Measurements from ENCODE around the gene PPP1R2.

The PPP1R2 gene

GRCh38 chr3:195566797-195567196 is 23.7 kb upstream of the PPP1R2 start:
- no peak for DNase-seq (ENCODE audit: low read depth in 2 of 2)

DNA sequence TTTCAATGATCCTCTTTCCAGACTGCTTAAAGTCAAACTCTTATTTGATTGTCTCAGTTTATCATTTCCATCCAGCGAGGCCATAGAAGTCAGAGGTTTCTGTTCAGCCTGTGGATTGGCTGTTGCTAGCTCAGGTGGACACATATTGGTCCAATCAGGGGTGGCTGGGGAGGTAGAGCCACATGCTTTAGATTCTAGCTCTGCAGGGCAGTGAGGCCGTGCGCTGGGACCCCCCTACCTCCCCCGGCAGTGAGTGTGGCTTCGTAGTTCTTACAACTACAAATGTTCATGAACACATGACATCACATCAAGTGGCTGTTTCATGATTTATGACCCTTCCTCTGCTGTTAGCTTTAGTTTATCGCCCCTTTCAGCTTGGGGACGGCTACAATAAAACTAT is 22.6 kb upstream of the PPP1R2 start:
- no peak for DNase-seq (ENCODE audit: low read depth in 2 of 2)

DNA sequence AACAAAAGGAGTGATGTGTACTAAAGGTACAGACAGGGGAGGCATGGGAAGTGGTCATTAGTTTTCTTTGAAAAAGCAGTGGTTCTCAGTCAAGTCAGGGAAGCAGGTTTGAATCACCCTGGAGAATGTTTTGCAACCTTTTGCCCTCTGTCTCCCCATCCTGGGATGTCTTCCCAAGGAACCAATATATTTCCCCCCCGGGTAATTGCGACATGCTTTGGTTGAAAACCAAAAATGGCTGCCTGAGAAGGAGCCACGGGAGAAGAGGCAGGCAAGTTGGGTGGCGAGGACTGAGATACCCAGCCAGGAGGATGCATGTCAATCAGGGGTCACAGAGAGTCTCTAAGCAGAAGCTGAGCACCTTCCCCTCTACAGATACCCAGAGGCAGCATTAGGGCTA is 20.2 kb upstream of the PPP1R2 start:
- DNase-seq (ENCODE audit: low read depth in 2 of 2) = no peak

DNA sequence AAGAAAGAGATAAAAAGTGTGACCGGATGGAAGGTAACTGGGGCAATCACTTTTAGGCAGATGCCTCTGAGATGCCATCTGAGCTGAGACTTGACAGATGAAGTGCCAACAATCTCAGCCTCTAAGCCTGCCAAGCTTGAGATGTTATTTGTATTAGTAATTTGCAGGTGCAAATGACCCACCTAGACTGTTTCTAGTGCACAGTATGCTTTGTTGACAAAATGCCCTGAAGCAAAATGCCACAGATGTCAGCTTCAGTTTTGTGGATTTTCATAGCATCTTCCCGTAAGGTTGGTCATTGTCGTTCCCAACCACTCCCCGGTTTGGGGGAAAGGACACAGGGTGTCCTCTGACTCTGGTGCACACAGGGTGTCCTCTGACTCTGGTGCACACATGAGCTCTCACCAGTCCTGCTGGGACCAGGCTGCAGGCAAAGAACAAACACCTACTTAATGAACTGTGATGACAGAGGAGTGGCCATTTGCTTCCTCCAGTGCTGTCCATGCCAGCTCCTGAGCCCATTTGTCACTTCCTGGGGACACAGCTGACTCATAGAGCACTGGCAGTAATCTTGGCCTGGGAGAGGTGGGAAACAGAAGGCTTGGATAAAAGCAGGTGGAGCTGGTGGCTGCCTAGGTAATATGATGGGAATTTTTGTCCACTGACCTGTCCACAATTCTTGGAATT is 16.7 kb upstream of the PPP1R2 start:
- no peak for DNase-seq (ENCODE audit: low read depth in 2 of 2)

- DNase-seq (ENCODE audit: low read depth in 2 of 2) = no peak
These were observed 15.5 kb upstream of the PPP1R2 start for GRCh38 chr3:195558602-195559001.

DNA sequence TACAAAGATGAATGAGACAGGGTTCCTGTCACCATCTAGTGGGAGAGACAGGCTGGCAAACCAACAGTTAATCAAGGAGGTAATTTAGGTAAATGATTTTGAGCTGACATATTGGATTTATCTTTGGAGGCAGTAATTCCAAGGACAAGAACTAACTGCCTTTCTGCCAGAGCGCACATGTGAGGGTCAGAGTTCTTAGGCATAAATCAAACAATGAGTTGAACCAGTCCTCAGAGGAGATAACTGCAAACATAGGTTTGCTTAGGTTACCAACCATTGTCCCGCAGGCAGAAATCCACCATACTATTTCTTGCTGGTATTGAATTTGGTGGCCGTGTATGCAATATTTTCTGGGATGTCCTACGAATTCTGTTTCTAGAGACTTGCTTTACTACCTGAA is 14.2 kb upstream of the PPP1R2 start:
- no peak for DNase-seq (ENCODE audit: low read depth in 2 of 2)

DNA sequence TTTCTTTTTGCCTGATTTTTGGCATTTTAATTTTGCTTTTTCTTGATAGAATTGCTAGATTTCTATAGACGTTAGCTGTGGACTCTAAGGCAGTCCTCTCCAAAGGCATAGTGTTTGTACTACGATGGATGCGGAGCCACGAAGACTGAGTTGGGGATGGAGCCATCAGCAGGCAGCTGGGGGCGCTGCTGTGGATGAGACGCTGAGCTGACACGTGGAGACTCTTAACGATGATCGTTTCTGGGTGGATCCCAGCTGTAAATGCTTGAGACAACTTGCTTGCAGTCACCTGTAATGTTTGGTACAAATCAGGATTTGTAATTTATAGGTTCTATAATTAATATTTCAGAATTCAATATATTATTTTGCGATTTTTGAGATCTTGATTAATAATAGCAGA is 13.3 kb upstream of the PPP1R2 start:
- no peak for DNase-seq (ENCODE audit: low read depth in 2 of 2)

DNA sequence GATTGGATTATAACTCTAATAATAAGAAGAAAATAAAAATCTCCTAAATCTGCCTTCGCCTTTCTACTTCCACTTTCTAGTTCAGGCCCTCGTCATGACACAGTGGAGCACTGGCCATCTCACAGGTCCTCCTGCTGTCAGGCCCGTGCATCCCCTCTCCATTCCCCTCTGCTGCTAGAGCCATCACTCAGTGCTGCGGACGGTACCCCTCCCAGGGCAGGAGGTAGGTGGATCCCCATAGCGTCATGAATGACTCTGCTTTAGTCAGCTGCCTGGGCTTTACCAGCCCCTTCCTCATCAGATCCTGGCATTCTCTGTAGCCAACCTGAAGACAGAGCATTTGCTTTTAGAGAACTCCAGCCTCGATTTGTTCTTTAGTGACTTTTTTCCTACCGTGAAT is 12.0 kb upstream of the PPP1R2 start:
- DNase-seq (ENCODE audit: low read depth in 2 of 2) = no peak

DNA sequence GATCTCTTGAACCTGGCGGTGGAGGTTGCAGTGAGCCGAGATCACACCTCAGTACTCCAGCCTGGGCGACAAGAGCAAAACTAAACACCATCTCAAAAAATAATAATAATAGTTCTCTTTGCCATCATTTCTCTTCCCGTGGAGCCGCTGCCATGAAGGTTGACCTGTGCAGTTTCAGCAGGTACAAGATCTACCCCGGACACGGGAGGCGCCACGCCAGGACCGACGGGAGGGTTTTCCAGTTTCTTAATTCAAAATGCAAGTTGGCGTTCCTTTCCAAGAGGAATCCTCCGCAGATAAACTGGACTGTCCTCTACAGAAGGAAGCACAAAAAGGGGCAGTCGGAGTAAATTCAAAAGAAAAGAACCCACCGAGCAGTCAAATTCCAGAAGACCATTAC is 11.3 kb upstream of the PPP1R2 start:
- no peak for DNase-seq (ENCODE audit: low read depth in 2 of 2)

- no peak for DNase-seq (ENCODE audit: low read depth in 2 of 2)
These were observed 10.1 kb upstream of the PPP1R2 start for GRCh38 chr3:195553268-195553667.

DNA sequence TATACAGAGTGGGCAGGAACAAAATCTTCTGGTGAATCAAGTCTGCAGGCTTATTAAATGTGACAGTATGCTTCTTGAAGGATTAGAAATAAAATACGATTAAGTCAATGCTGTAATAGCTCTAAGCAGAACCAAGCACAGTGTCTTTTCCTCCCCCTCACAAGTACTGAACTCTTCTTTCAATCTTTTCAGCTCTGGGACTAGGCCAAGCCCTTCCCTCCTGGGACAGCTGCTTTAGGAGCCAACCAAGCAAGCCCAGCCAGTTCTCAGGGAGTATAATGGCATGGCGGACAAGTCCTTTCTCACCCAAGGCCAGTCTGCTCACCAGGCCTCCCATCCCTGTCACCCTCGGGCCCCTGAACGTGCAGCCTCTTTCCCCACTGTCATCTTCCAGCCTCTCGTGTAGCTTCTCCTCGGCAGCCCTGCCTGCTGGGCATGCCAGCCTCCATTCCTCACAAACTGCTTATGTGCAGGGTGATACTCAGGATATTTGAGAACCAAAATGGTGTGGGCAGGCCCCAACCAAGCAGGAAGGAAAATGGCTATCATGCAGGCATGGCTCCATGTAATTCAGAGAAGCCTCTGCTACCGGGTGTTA is 8.4 kb upstream of the PPP1R2 start:
- no peak for DNase-seq (ENCODE audit: low read depth in 2 of 2)

DNA sequence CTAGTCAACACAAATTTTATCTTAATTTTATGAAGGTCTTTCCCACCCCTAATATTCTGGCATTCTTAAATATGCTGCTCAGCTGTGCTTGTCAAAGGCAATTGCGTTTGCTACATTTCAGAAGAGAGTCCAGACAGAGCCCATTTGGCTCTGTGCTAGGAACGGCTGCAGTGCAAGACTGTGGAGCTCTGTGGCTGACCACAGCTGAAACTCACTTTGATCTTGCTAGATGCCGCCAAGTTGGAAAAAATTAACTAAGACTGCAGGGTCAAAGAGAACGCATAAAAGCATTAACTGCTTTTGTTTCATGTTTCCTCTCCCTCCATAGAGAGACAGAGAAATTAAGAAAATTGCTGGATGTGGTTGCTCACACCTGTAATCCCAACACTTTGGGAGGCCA is 7.6 kb upstream of the PPP1R2 start:
- no peak for DNase-seq (ENCODE audit: low read depth in 2 of 2)

- DNase-seq (ENCODE audit: low read depth in 2 of 2) = peak; percentile 41 to 44
These were observed 6.9 kb upstream of the PPP1R2 start for GRCh38 chr3:195549931-195550519.

DNA sequence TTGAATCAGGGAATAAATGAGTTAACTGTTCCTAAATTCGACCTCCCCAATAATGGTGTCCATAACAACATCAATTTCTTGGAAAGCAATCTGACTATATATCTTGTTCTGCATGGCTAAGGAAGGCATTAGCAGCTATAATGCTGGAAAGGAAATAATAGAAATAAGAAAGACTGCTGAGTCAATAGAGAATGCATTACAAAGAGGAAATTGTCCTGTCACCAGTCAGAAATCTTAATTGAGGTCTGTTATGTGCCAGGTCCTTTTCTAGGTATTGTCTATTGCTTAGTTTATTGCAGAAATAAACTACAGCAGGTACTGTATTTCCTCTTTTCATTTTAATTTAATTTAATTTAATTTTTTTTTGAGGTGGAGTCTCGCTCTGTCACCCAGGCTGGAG is 5.9 kb upstream of the PPP1R2 start:
- DNase-seq (ENCODE audit: low read depth in 2 of 2) = no peak

GRCh38 chr3:195548501-195548900 is 5.4 kb upstream of the PPP1R2 start:
- DNase-seq (ENCODE audit: low read depth in 2 of 2) = no peak

DNA sequence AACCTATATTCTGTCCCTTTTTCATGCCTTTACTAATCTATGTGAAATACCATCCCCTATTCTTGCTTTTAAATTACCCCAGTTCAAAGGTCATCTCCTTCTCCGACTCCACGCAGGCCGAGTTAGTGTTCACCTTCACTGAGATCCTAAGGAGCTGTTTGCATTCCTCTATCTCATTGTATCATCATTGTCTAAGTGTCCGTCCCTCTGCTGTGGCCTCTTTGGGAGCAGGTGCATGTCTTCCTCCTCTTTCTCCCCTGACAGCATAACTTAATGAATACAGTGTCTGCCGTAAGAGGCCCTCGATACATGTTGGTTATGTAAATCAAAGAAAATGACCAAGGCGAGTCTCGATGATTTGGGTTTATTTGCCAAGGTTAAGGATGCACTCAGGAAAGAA is 4.9 kb upstream of the PPP1R2 start:
- no peak for DNase-seq (ENCODE audit: low read depth in 2 of 2)

DNA sequence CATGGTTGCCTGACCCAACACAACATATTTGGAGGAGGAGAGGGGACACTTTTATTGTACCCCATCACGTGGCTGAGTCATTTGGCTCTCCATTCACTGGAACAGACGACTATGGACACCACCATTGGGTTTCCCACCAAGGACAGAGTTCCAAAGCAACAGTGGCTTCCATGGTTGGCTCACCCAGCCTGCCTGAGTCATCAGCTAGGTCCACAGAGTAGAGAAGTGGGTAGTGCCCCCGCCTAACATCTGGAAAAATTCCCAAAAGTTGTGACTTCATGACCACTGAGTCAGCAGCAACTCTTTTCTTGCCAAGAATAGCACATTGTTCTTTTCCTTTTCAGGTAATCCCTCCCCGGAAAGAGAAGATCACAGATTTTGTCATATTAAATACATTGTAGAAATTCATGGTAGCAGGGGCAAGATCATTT is 3.0 kb upstream of the PPP1R2 start:
- no peak for DNase-seq (ENCODE audit: low read depth in 2 of 2)

GRCh38 chr3:195544634-195545033 is 1.5 kb upstream of the PPP1R2 start:
- DNase-seq (ENCODE audit: low read depth in 2 of 2) = no peak

DNA sequence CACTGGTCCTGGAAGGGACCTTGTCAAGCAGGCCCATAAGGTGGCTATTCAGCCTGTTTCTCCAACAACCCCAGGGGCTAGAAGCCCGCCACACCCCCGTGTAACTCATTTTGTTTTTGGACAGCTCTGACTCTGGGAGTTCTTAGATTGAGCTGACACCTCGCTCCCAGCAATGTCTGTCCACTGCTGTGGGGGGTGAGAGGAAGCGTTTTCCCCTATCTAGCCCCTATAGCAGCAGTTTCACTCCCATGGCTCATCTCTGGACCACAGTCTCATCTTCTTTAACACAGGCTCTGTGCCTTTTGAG is 1.1 kb upstream of the PPP1R2 start:
- DNase-seq (ENCODE audit: low read depth in 2 of 2) = no peak

GRCh38 chr3:195543500-195544229 is 540 bp upstream of the PPP1R2 start:
- no peak for DNase-seq (ENCODE audit: low read depth in 2 of 2)

- DNase-seq (ENCODE audit: low read depth in 2 of 2) = no peak
These were observed 818 bp downstream of the PPP1R2 start for GRCh38 chr3:195542316-195542697.

GRCh38 chr3:195540511-195540910 is 2.6 kb downstream of the PPP1R2 start:
- DNase-seq (ENCODE audit: low read depth in 2 of 2) = no peak

- DNase-seq (ENCODE audit: low read depth in 2 of 2) = no peak
These were observed 3.1 kb downstream of the PPP1R2 start for GRCh38 chr3:195540027-195540426.

All from activated CD4-positive, alpha-beta T cell treated with anti-CD3 and anti-CD28 coated beads for 24 hours (primary cell).